GM23338 (cell line): ENCODE results near the gene NEIL3.

Source experiments
- CREB1 ChIP-seq: fragments of 250-450 bp; sonication (Bioruptor Pico); IDR thresholded peaks from 2 replicates; pipeline ENCODE4 v1.5.0; 2020; ENCODE audit warnings: low read depth, mild to moderate bottlenecking, moderate library complexity
- CTCF ChIP-seq, 2 experiments: fragments of 200-600 bp in 1 of 2; sonication (generic) in 1 of 2; conservative IDR thresholded peaks; 2 replicates each; pipeline versions ENCODE4 v1.5.1 to v1.6.1; 2016 to 2017; ENCODE audit warnings: antibody characterized with exemption in 2 of 2, low read depth in 2 of 2, mild to moderate bottlenecking in 2 of 2, moderate library complexity in 1 of 2
- ETS1 ChIP-seq: IDR thresholded peaks from 2 replicates; pipeline ENCODE4 v1.6.1; 2016; ENCODE audit warnings: antibody characterized with exemption
- EZH2 ChIP-seq: fragments of 200-600 bp; sonication (generic); IDR thresholded peaks from one replicate; pipeline ENCODE4 v1.8.0; 2017; ENCODE audit warnings: antibody characterized with exemption, mild to moderate bottlenecking, low read depth; ENCODE audit not compliant: unreplicated experiment
- EZH2phosphoT487 ChIP-seq: fragments of 200-600 bp; sonication (generic); IDR thresholded peaks from one replicate; pipeline ENCODE4 v1.8.1; 2018; ENCODE audit warnings: antibody characterized with exemption; ENCODE audit not compliant: unreplicated experiment
- JUNB ChIP-seq: IDR thresholded peaks from one replicate; pipeline ENCODE4 v1.6.1; 2016; ENCODE audit warnings: antibody characterized with exemption; ENCODE audit not compliant: unreplicated experiment
- NANOG ChIP-seq: IDR thresholded peaks from 2 replicates; pipeline ENCODE4 v1.6.1; 2016; ENCODE audit warnings: antibody characterized with exemption, borderline replicate concordance
- POLR2AphosphoS5 ChIP-seq: IDR thresholded peaks from 2 replicates; pipeline ENCODE4 v1.6.1; 2016; ENCODE audit warnings: antibody characterized with exemption, low read depth
- STAT1 ChIP-seq: IDR thresholded peaks from one replicate; pipeline ENCODE4 v1.6.1; 2016; ENCODE audit warnings: antibody characterized with exemption; ENCODE audit not compliant: unreplicated experiment
- ZNF331 ChIP-seq: fragments of 250-450 bp; sonication (Bioruptor Pico); IDR thresholded peaks from 2 replicates; pipeline ENCODE4 v1.5.0; 2020; ENCODE audit warnings: low read depth, mild to moderate bottlenecking, moderate library complexity
- TF ChIP-seq, protein P1 (sequence below): IDR thresholded peaks from one replicate; pipeline ENCODE4 v1.6.1; 2018; ENCODE audit warnings: antibody characterized with exemption; ENCODE audit not compliant: unreplicated experiment
- TF ChIP-seq, protein P2 (sequence below): fragments of 250-450 bp; sonication (Bioruptor Pico); IDR thresholded peaks from 2 replicates; pipeline ENCODE4 v1.5.0; 2020; ENCODE audit warnings: mild to moderate bottlenecking, moderate library complexity

DNA sequence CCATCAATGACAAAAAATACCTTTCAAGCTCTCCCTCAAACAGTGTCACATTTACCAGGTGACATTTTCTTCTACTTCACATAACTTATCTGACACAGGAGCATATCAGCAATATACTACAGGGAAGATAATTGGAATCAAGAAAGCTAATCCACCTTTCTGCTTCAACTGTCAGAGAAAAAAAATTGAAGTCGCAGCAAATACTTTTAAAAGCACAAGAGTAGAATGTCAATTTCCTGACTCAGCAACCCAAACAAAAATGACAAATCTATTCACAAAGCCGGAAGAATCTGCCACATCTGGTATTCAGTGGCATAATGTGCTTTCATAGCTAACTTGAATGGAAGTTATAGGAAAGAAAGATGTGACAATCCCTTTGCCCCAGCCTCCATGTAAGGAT, 95.8 kb downstream of the NEIL3 start:
- no peak for TF ChIP-seq CTCF (conservative IDR thresholded peaks at IDR 0.05; ENCODE audit: low read depth in 2 of 2)
- no peak for TF ChIP-seq NANOG
- no peak for TF ChIP-seq POLR2AphosphoS5
- TF ChIP-seq, protein P1, sequence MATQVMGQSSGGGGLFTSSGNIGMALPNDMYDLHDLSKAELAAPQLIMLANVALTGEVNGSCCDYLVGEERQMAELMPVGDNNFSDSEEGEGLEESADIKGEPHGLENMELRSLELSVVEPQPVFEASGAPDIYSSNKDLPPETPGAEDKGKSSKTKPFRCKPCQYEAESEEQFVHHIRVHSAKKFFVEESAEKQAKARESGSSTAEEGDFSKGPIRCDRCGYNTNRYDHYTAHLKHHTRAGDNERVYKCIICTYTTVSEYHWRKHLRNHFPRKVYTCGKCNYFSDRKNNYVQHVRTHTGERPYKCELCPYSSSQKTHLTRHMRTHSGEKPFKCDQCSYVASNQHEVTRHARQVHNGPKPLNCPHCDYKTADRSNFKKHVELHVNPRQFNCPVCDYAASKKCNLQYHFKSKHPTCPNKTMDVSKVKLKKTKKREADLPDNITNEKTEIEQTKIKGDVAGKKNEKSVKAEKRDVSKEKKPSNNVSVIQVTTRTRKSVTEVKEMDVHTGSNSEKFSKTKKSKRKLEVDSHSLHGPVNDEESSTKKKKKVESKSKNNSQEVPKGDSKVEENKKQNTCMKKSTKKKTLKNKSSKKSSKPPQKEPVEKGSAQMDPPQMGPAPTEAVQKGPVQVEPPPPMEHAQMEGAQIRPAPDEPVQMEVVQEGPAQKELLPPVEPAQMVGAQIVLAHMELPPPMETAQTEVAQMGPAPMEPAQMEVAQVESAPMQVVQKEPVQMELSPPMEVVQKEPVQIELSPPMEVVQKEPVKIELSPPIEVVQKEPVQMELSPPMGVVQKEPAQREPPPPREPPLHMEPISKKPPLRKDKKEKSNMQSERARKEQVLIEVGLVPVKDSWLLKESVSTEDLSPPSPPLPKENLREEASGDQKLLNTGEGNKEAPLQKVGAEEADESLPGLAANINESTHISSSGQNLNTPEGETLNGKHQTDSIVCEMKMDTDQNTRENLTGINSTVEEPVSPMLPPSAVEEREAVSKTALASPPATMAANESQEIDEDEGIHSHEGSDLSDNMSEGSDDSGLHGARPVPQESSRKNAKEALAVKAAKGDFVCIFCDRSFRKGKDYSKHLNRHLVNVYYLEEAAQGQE, result no peak
- TF ChIP-seq EZH2, result no peak
- no peak for TF ChIP-seq JUNB
- no peak for TF ChIP-seq EZH2phosphoT487
- no peak for TF ChIP-seq CREB1 (CRISPR knock-in tag)
- no peak for TF ChIP-seq ZNF331 (CRISPR knock-in tag)
- TF ChIP-seq, protein P2, sequence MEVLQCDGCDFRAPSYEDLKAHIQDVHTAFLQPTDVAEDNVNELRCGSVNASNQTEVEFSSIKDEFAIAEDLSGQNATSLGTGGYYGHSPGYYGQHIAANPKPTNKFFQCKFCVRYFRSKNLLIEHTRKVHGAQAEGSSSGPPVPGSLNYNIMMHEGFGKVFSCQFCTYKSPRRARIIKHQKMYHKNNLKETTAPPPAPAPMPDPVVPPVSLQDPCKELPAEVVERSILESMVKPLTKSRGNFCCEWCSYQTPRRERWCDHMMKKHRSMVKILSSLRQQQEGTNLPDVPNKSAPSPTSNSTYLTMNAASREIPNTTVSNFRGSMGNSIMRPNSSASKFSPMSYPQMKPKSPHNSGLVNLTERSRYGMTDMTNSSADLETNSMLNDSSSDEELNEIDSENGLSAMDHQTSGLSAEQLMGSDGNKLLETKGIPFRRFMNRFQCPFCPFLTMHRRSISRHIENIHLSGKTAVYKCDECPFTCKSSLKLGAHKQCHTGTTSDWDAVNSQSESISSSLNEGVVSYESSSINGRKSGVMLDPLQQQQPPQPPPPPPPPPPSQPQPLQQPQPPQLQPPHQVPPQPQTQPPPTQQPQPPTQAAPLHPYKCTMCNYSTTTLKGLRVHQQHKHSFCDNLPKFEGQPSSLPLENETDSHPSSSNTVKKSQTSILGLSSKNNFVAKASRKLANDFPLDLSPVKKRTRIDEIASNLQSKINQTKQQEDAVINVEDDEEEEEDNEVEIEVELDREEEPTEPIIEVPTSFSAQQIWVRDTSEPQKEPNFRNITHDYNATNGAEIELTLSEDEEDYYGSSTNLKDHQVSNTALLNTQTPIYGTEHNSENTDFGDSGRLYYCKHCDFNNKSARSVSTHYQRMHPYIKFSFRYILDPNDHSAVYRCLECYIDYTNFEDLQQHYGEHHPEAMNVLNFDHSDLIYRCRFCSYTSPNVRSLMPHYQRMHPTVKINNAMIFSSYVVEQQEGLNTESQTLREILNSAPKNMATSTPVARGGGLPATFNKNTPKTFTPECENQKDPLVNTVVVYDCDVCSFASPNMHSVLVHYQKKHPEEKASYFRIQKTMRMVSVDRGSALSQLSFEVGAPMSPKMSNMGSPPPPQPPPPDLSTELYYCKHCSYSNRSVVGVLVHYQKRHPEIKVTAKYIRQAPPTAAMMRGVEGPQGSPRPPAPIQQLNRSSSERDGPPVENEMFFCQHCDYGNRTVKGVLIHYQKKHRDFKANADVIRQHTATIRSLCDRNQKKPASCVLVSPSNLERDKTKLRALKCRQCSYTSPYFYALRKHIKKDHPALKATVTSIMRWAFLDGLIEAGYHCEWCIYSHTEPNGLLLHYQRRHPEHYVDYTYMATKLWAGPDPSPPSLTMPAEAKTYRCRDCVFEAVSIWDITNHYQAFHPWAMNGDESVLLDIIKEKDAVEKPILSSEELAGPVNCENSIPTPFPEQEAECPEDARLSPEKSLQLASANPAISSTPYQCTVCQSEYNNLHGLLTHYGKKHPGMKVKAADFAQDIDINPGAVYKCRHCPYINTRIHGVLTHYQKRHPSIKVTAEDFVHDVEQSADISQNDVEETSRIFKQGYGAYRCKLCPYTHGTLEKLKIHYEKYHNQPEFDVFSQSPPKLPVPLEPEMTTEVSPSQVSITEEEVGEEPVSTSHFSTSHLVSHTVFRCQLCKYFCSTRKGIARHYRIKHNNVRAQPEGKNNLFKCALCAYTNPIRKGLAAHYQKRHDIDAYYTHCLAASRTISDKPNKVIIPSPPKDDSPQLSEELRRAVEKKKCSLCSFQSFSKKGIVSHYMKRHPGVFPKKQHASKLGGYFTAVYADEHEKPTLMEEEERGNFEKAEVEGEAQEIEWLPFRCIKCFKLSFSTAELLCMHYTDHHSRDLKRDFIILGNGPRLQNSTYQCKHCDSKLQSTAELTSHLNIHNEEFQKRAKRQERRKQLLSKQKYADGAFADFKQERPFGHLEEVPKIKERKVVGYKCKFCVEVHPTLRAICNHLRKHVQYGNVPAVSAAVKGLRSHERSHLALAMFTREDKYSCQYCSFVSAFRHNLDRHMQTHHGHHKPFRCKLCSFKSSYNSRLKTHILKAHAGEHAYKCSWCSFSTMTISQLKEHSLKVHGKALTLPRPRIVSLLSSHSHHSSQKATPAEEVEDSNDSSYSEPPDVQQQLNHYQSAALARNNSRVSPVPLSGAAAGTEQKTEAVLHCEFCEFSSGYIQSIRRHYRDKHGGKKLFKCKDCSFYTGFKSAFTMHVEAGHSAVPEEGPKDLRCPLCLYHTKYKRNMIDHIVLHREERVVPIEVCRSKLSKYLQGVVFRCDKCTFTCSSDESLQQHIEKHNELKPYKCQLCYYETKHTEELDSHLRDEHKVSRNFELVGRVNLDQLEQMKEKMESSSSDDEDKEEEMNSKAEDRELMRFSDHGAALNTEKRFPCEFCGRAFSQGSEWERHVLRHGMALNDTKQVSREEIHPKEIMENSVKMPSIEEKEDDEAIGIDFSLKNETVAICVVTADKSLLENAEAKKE (CRISPR knock-in tag), result no peak
- no peak for TF ChIP-seq STAT1
- no peak for TF ChIP-seq ETS1
